ENCODE data around the gene IL23A.

IL23A gene

DNA sequence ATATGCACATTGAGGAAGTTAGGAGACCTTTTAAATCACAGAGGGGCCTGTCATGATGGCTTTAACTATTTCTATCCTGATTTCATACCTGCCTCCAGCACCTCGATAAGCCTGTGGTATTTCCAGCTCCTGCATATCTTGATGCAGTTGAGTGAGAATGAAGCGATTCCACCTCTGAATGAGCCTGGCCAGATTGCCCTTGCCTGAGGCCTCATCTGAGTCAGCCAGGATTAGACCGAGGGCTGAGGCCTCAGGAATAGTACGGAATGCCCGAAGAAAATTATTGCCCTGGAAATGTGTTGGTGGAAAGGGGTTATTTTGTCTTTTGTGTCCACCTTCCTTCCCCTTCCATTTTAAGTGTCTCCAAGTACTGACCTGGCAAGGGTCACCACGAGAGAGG is 14.5 kb upstream of the IL23A start:
- Histone ChIP-seq H3K27me3 (ENCODE audit: control insufficient read depth in 3 of 3, insufficient read depth in 3 of 3, low read depth in 1 of 3, low read length in 3 of 3) (no peaks in the 10 kb centered on the region), H3K27ac (replicated peaks; ENCODE audit: low read length) (no peak overlapping the region), H4K8ac (ENCODE audit: low read depth, low read length) (no peak overlapping the region), H2BK12ac (ENCODE audit: low read length) (no peak overlapping the region), H3K14ac (ENCODE audit: low read length) (no peak overlapping the region), H3K79me1 (ENCODE audit: low read depth, low read length) (no peaks in the 10 kb centered on the region), H2AFZ (ENCODE audit: low read length) (no peak overlapping the region), H3K4me2 (ENCODE audit: insufficient read depth, low read length, poor library complexity, severe bottlenecking) (no peak overlapping the region), H3K36me3 (replicated peaks in 1 of 2; ENCODE audit: control insufficient read depth in 2 of 2, insufficient read depth in 2 of 2, low read length in 2 of 2) (peaks cover 26 to 81% of the 10 kb centered on the region in 2 donors), H4K91ac (ENCODE audit: low read depth, low read length, poor library complexity) (no peak overlapping the region), H3K23ac (ENCODE audit: low read depth, low read length, poor library complexity) (no peak overlapping the region), H2AK5ac (ENCODE audit: low read depth, low read length) (no peak overlapping the region), H2BK15ac (ENCODE audit: low read length) (no peak overlapping the region), H3K4ac (ENCODE audit: low read length) (no peak overlapping the region), H3K9me3 (replicated peaks in 1 of 2; ENCODE audit: control insufficient read depth in 2 of 2, insufficient read depth in 1 of 2, low read depth in 1 of 2, low read length in 2 of 2) (no peaks in the 10 kb centered on the region), H3K4me1 (ENCODE audit: control insufficient read depth in 2 of 2, insufficient read depth in 1 of 2, low read depth in 1 of 2, low read length in 2 of 2) (no peaks in the 10 kb centered on the region), H3K18ac (ENCODE audit: low read length) (no peak overlapping the region), H2BK120ac (ENCODE audit: low read depth, low read length) (no peak overlapping the region), H2BK5ac (ENCODE audit: low read length) (no peak overlapping the region), H3K4me3 (ENCODE audit: low read length in 2 of 2) (no peak overlapping the region), H3K9ac (ENCODE audit: low read depth, low read length, poor library complexity) (no peak overlapping the region)
- DNase-seq (ENCODE audit: low spot score), result no peak
- no CpG with 5 or more reads among the region's 6 CpGs for WGBS, 2 donors (ENCODE audit: extremely low coverage in 2 of 2, insufficient read length in 2 of 2, insufficient replicate concordance in 1 of 2)

DNA sequence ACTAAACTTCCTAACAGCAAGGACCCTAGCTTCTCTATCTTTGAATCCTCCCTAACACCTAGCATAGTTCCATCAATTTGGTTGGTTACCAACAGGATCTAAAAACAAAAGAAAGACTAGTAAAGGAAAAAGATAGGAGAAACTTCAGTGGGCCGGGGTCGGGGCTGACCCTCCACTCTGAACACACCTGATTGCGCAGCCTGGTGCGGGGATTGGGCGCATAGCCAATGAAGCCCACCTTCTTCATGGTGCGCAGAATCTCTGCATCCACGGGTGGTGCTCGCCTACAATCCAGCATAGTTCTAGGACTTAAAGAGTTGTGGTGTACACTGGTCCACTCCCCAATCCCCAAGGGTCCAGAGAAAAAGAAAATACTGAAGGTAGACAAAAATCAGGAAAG is 12.6 kb upstream of the IL23A start:
- H2BK12ac ChIP-seq (ENCODE audit: low read length), result no peak overlapping the region
- H4K91ac ChIP-seq (ENCODE audit: low read depth, low read length, poor library complexity), result no peak overlapping the region
- no peak overlapping the region for H3K27ac ChIP-seq (replicated peaks; ENCODE audit: low read length)
- WGBS, 2 donors (ENCODE audit: extremely low coverage in 2 of 2, insufficient read length in 2 of 2, insufficient replicate concordance in 1 of 2), result no CpG with 5 or more reads among the region's 8 CpGs
- no peak overlapping the region for H3K4me2 ChIP-seq (ENCODE audit: insufficient read depth, low read length, poor library complexity, severe bottlenecking)
- no peak overlapping the region for H3K9ac ChIP-seq (ENCODE audit: low read depth, low read length, poor library complexity)
- no peaks in the 10 kb centered on the region for H3K9me3 ChIP-seq (replicated peaks in 1 of 2; ENCODE audit: control insufficient read depth in 2 of 2, insufficient read depth in 1 of 2, low read depth in 1 of 2, low read length in 2 of 2)
- no peak overlapping the region for H3K23ac ChIP-seq (ENCODE audit: low read depth, low read length, poor library complexity)
- no peak overlapping the region for H3K4me3 ChIP-seq (ENCODE audit: low read length in 2 of 2)
- H2BK5ac ChIP-seq (ENCODE audit: low read length), result peak overlapping the region; percentile 49
- H3K4ac ChIP-seq (ENCODE audit: low read length), result no peak overlapping the region
- no peak overlapping the region for H4K8ac ChIP-seq (ENCODE audit: low read depth, low read length)
- no peaks in the 10 kb centered on the region for H3K27me3 ChIP-seq (ENCODE audit: control insufficient read depth in 3 of 3, insufficient read depth in 3 of 3, low read depth in 1 of 3, low read length in 3 of 3)
- H3K18ac ChIP-seq (ENCODE audit: low read length), result no peak overlapping the region
- no peak for DNase-seq (ENCODE audit: low spot score)
- H2AK5ac ChIP-seq (ENCODE audit: low read depth, low read length), result no peak overlapping the region
- H2BK120ac ChIP-seq (ENCODE audit: low read depth, low read length), result no peak overlapping the region
- no peak overlapping the region for H3K14ac ChIP-seq (ENCODE audit: low read length)
- H3K4me1 ChIP-seq (ENCODE audit: control insufficient read depth in 2 of 2, insufficient read depth in 1 of 2, low read depth in 1 of 2, low read length in 2 of 2), result no peaks in the 10 kb centered on the region
- no peak overlapping the region for H2AFZ ChIP-seq (ENCODE audit: low read length)
- no peaks in the 10 kb centered on the region for H3K79me1 ChIP-seq (ENCODE audit: low read depth, low read length)
- no peak overlapping the region for H2BK15ac ChIP-seq (ENCODE audit: low read length)
- H3K36me3 ChIP-seq (replicated peaks in 1 of 2; ENCODE audit: control insufficient read depth in 2 of 2, insufficient read depth in 2 of 2, low read length in 2 of 2), result peaks cover 24 to 71% of the 10 kb centered on the region in 2 donors

DNA sequence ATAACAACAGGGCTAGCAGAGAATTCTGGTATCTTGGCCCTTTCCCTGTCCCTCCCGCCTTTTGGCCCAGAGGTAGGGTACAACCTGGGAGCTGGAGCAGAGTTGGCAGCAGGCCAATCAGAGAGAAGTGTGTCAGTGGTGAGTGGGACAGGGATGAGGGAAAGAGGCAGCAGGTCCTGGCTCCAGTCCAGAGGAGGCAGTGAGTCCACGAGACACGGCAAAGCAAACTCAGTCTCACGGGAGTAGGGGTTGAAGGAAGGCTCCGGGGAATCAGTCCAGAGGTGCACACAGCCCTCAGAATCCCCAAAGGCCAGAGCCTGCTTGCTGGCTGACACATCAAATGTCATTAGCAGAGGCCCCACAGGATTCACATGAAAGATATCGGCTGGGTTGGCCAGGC is 12.2 kb upstream of the IL23A start:
- peak overlapping the region; percentile 49 for H2BK5ac ChIP-seq (ENCODE audit: low read length)
- H2AK5ac ChIP-seq (ENCODE audit: low read depth, low read length), result no peak overlapping the region
- H2AFZ ChIP-seq (ENCODE audit: low read length), result no peak overlapping the region
- no peak overlapping the region for H3K4me2 ChIP-seq (ENCODE audit: insufficient read depth, low read length, poor library complexity, severe bottlenecking)
- no peak overlapping the region for H2BK120ac ChIP-seq (ENCODE audit: low read depth, low read length)
- no CpG with 5 or more reads among the region's 6 CpGs for WGBS, 2 donors (ENCODE audit: extremely low coverage in 2 of 2, insufficient read length in 2 of 2, insufficient replicate concordance in 1 of 2)
- H4K8ac ChIP-seq (ENCODE audit: low read depth, low read length), result no peak overlapping the region
- no peak overlapping the region for H3K18ac ChIP-seq (ENCODE audit: low read length)
- no peak overlapping the region for H3K4me3 ChIP-seq (ENCODE audit: low read length in 2 of 2)
- H3K9ac ChIP-seq (ENCODE audit: low read depth, low read length, poor library complexity), result peak overlapping the region; percentile 26
- no peak overlapping the region for H4K91ac ChIP-seq (ENCODE audit: low read depth, low read length, poor library complexity)
- peaks cover 24 to 71% of the 10 kb centered on the region in 2 donors for H3K36me3 ChIP-seq (replicated peaks in 1 of 2; ENCODE audit: control insufficient read depth in 2 of 2, insufficient read depth in 2 of 2, low read length in 2 of 2)
- H3K4ac ChIP-seq (ENCODE audit: low read length), result no peak overlapping the region
- no peaks in the 10 kb centered on the region for H3K79me1 ChIP-seq (ENCODE audit: low read depth, low read length)
- DNase-seq (ENCODE audit: low spot score), result no peak
- H3K9me3 ChIP-seq (replicated peaks in 1 of 2; ENCODE audit: control insufficient read depth in 2 of 2, insufficient read depth in 1 of 2, low read depth in 1 of 2, low read length in 2 of 2), result no peaks in the 10 kb centered on the region
- no peak overlapping the region for H3K27ac ChIP-seq (replicated peaks; ENCODE audit: low read length)
- H2BK15ac ChIP-seq (ENCODE audit: low read length), result no peak overlapping the region
- no peaks in the 10 kb centered on the region for H3K4me1 ChIP-seq (ENCODE audit: control insufficient read depth in 2 of 2, insufficient read depth in 1 of 2, low read depth in 1 of 2, low read length in 2 of 2)
- peak overlapping the region; percentile 13 for H3K23ac ChIP-seq (ENCODE audit: low read depth, low read length, poor library complexity)
- no peak overlapping the region for H3K14ac ChIP-seq (ENCODE audit: low read length)
- H2BK12ac ChIP-seq (ENCODE audit: low read length), result no peak overlapping the region
- no peaks in the 10 kb centered on the region for H3K27me3 ChIP-seq (ENCODE audit: control insufficient read depth in 3 of 3, insufficient read depth in 3 of 3, low read depth in 1 of 3, low read length in 3 of 3)

DNA sequence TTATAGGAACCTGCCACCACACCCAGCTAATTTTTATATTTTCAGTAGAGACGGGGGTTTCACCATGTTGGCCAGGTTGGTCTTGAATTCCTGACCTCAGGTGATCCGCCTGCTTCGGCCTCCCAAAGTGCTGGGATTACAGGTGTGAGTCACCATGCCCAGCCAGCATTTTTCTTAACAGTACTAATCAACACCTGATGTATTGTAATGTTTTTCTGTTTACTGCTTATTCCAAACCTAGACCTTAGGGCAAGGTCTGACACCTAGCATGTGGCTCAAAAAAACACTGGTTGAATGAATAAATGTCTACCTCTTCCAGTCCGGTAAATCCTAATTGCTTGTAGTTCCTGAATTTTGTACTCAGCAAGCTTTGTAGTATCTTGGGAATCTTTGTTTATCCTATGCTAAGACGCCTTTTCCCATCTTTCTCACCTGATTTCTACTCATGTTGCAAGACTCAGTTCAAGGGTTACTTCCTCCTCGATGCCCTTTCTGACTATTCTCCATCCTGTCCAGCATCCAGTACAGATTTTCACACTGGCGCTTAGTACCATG is 7.7 kb upstream of the IL23A start:
- Histone ChIP-seq H2AFZ (ENCODE audit: low read length) (no peak overlapping the region), H2BK120ac (ENCODE audit: low read depth, low read length) (no peak overlapping the region), H3K23ac (ENCODE audit: low read depth, low read length, poor library complexity) (no peak overlapping the region), H2BK15ac (ENCODE audit: low read length) (no peak overlapping the region), H3K79me1 (ENCODE audit: low read depth, low read length) (no peaks in the 10 kb centered on the region), H3K27me3 (ENCODE audit: control insufficient read depth in 3 of 3, insufficient read depth in 3 of 3, low read depth in 1 of 3, low read length in 3 of 3) (no peaks in the 10 kb centered on the region), H3K9ac (ENCODE audit: low read depth, low read length, poor library complexity) (no peak overlapping the region), H3K9me3 (replicated peaks in 1 of 2; ENCODE audit: control insufficient read depth in 2 of 2, insufficient read depth in 1 of 2, low read depth in 1 of 2, low read length in 2 of 2) (no peaks in the 10 kb centered on the region), H3K4me3 (ENCODE audit: low read length in 2 of 2) (no peak overlapping the region), H3K4me1 (ENCODE audit: control insufficient read depth in 2 of 2, insufficient read depth in 1 of 2, low read depth in 1 of 2, low read length in 2 of 2) (peaks cover 6 to 9% of the 10 kb centered on the region in 2 donors), H3K36me3 (replicated peaks in 1 of 2; ENCODE audit: control insufficient read depth in 2 of 2, insufficient read depth in 2 of 2, low read length in 2 of 2) (peaks cover 7 to 27% of the 10 kb centered on the region in 2 donors), H3K18ac (ENCODE audit: low read length) (no peak overlapping the region), H2BK12ac (ENCODE audit: low read length) (no peak overlapping the region), H3K4me2 (ENCODE audit: insufficient read depth, low read length, poor library complexity, severe bottlenecking) (no peak overlapping the region), H3K14ac (ENCODE audit: low read length) (no peak overlapping the region), H4K91ac (ENCODE audit: low read depth, low read length, poor library complexity) (no peak overlapping the region), H2AK5ac (ENCODE audit: low read depth, low read length) (no peak overlapping the region), H2BK5ac (ENCODE audit: low read length) (no peak overlapping the region), H3K4ac (ENCODE audit: low read length) (no peak overlapping the region), H4K8ac (ENCODE audit: low read depth, low read length) (no peak overlapping the region), H3K27ac (replicated peaks; ENCODE audit: low read length) (no peak overlapping the region)
- WGBS, 2 donors (ENCODE audit: extremely low coverage in 2 of 2, insufficient read length in 2 of 2, insufficient replicate concordance in 1 of 2), result no CpG with 5 or more reads among the region's 7 CpGs
- DNase-seq (ENCODE audit: low spot score), result no peak
